Transverse colon (tissue), 4 donors: ENCODE measurements around the gene CLBA1. TPM values are rescaled to one million over a fixed set of nuclear protein-coding genes. Genes with fewer than 3 reads are reported as not detected.

ENCODE experiments used
- DNase-seq: peaks from one replicate; pipeline ENCODE4 v3.0.0-alpha.2; 2019
- H3K27ac ChIP-seq, 4 donors: fragments of 200-600 bp; sonication (generic); 2 replicates each; pipeline ENCODE4 v1.5.1; 2016 to 2018; ENCODE audit warnings: inconsistent platforms in 4 of 4
- H3K27me3 ChIP-seq: fragments of 200-600 bp; sonication (generic); 2 replicates; pipeline ENCODE4 v1.5.1; 2017; ENCODE audit warnings: inconsistent platforms
- H3K36me3 ChIP-seq, 4 donors: fragments of 200-600 bp; sonication (generic); 2 replicates each; pipeline ENCODE4 v1.5.1; 2017 to 2019; ENCODE audit warnings: inconsistent platforms in 4 of 4
- H3K4me1 ChIP-seq, 4 donors: fragments of 200-600 bp; sonication (generic); 2 replicates each; pipeline ENCODE4 v1.5.1; 2017 to 2020; ENCODE audit warnings: inconsistent platforms in 4 of 4
- H3K4me3 ChIP-seq, 4 donors: fragments of 200-600 bp; sonication (generic); 1 replicate in 1 of 4; 2 replicates in 3 of 4; pipeline versions ENCODE4 v1.5.1 to v1.6.1; 2017 to 2019; ENCODE audit warnings: inconsistent platforms in 4 of 4
- H3K9me3 ChIP-seq, 2 donors: fragments of 200-600 bp; sonication (generic); 2 replicates each; pipeline ENCODE4 v1.5.1; 2017 to 2019; ENCODE audit warnings: inconsistent platforms in 2 of 2
- EP300 ChIP-seq: sonication (generic); formaldehyde crosslinking; IDR thresholded peaks from one replicate; pipeline ENCODE4 v1.6.1; 2017; ENCODE audit warnings: antibody characterized with exemption, low read depth
- POLR2A ChIP-seq: fragments of 450-650 bp; IDR thresholded peaks from one replicate; pipeline ENCODE4 v1.6.1; 2016; ENCODE audit warnings: antibody characterized with exemption, mild to moderate bottlenecking, moderate library complexity
- POLR2AphosphoS5 ChIP-seq, 3 donors: sonication (generic); formaldehyde crosslinking; IDR thresholded peaks; one replicate each; pipeline ENCODE4 v1.6.1; 2016; ENCODE audit warnings: antibody characterized with exemption in 3 of 3
- WGBS, 2 donors: methylation state at CpG; one replicate each; pipeline ENCODE4 v1.1.5; 2018; ENCODE audit warnings: low coverage in 1 of 2; 5-methylcytosine and 5-hydroxymethylcytosine counted together
- in situ Hi-C, 4 donors: fragments of 200-750 bp; cut with MboI; loops; one replicate each; pipeline versions ENCODE4 v1.15.0 to v1.15.1; 2017; ENCODE audit warnings: low sequenced_read_pairs in 3 of 4, low pct_ligation_motif_present in 1 of 4, low pct_unique_long_range_greater_than_20kb in 1 of 4
- intact Hi-C: fragments of 100-400 bp; cut with DNase I; formaldehyde crosslinking; loops from one replicate; pipeline ENCODE4 v1.15.1; 2023; ENCODE audit warnings: low total_unique reads
- total RNA-seq, 4 donors: library from RNA; depleted of rRNA; stranded (reverse); fragments of >200 nt; gene quantifications; one replicate each; pipeline ENCODE4 v1.1.0, GENCODE V29; 2016
- TF ChIP-seq, protein P1 (sequence below), 5 experiments: fragments of 200-600 bp in 3 of 5; fragments of 450-650 bp in 2 of 5; sonication (generic) in 3 of 5; IDR thresholded peaks; 1 replicate in 2 of 5; 2 replicates in 3 of 5; pipeline ENCODE4 v1.5.1; 2016 to 2017; ENCODE audit warnings: antibody characterized with exemption in 5 of 5, inconsistent platforms in 3 of 5, mild to moderate bottlenecking in 2 of 5, moderate library complexity in 1 of 5

CLBA1 gene
- total RNA-seq, 4 donors from 2014 or later: 0.40 to 6.7 (median 5.3) TPM

GRCh38 chr14:104993808-104994591 is 8.4 kb downstream of the CLBA1 start:
- no peaks in the 10 kb centered on the region for H3K9me3 ChIP-seq
- H3K27ac ChIP-seq: no peak overlapping the region
- no peak overlapping the region for H3K4me3 ChIP-seq
- H3K36me3 ChIP-seq: no peaks in the 10 kb centered on the region
- TF ChIP-seq POLR2A (no peak), EP300 (no peak), POLR2AphosphoS5 (IDR thresholded peaks at IDR 0.05) (no peak)
- TF ChIP-seq, protein P1, sequence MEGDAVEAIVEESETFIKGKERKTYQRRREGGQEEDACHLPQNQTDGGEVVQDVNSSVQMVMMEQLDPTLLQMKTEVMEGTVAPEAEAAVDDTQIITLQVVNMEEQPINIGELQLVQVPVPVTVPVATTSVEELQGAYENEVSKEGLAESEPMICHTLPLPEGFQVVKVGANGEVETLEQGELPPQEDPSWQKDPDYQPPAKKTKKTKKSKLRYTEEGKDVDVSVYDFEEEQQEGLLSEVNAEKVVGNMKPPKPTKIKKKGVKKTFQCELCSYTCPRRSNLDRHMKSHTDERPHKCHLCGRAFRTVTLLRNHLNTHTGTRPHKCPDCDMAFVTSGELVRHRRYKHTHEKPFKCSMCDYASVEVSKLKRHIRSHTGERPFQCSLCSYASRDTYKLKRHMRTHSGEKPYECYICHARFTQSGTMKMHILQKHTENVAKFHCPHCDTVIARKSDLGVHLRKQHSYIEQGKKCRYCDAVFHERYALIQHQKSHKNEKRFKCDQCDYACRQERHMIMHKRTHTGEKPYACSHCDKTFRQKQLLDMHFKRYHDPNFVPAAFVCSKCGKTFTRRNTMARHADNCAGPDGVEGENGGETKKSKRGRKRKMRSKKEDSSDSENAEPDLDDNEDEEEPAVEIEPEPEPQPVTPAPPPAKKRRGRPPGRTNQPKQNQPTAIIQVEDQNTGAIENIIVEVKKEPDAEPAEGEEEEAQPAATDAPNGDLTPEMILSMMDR (IDR thresholded peaks at IDR 0.05): no peak
- no peaks in the 10 kb centered on the region for H3K4me1 ChIP-seq
- DNase-seq: no peak
- intact Hi-C loops (no loop called here), in situ Hi-C loops (no loop called here)
- no peaks in the 10 kb centered on the region for H3K27me3 ChIP-seq
- WGBS, 2 donors: 85% methylated on average over 22 of the region's 22 CpGs; no CpG with 5 or more reads in 1 of the 2 donors

- no peaks in the 10 kb centered on the region for H3K9me3 ChIP-seq
- no peak overlapping the region for H3K27ac ChIP-seq
- no peak for DNase-seq
- H3K27me3 ChIP-seq: no peaks in the 10 kb centered on the region
- no peak overlapping the region for H3K4me3 ChIP-seq
- TF ChIP-seq EP300 (no peak), POLR2A (no peak), POLR2AphosphoS5 (IDR thresholded peaks at IDR 0.05) (no peak)
- TF ChIP-seq, protein P1 (IDR thresholded peaks at IDR 0.05): no peak
- no peaks in the 10 kb centered on the region for H3K36me3 ChIP-seq
- WGBS, 2 donors: 80 to 91% methylated on average over 2 to 6 of the region's 6 CpGs
- in situ Hi-C loops (no loop called here), intact Hi-C loops (no loop called here)
- no peaks in the 10 kb centered on the region for H3K4me1 ChIP-seq
Measured at GRCh38 chr14:104994978-104995377, 9.4 kb downstream of the CLBA1 start.

DNA sequence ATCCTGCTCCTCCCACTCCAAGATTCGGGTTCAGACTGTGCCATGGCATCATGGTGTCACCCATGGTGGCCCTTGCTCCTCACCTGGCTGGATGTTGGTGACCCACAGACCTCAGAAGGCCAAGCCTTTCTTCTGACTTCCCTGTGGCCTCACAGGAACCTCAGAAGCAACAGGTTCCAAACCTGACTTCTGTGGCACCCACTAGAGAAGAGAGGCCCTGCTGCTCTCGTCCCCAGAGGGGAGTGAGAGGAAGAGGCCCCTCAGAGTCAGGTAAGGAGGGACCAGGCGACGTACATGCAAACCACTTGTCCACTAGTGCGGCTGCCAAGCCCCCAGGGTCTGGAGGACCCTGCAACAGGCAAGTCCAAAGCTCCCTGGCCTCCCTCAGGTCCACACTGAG is 10.4 kb downstream of the CLBA1 start:
- no peaks in the 10 kb centered on the region for H3K9me3 ChIP-seq
- H3K4me1 ChIP-seq: no peaks in the 10 kb centered on the region
- TF ChIP-seq, protein P1 (IDR thresholded peaks at IDR 0.05): no peak
- TF ChIP-seq POLR2A: no peak
- TF ChIP-seq POLR2AphosphoS5 (IDR thresholded peaks at IDR 0.05): no peak
- TF ChIP-seq EP300: no peak
- DNase-seq: no peak
- intact Hi-C loops: no loop called here
- no peaks in the 10 kb centered on the region for H3K27me3 ChIP-seq
- H3K27ac ChIP-seq: no peak overlapping the region
- no peak overlapping the region for H3K4me3 ChIP-seq
- 40 to 83% methylated on average over 1 to 5 of the region's 5 CpGs for WGBS, 2 donors
- H3K36me3 ChIP-seq: no peaks in the 10 kb centered on the region
- in situ Hi-C loops: no loop called here

- Histone ChIP-seq H3K4me1 (no peaks in the 10 kb centered on the region), H3K27me3 (no peaks in the 10 kb centered on the region), H3K36me3 (no peaks in the 10 kb centered on the region), H3K9me3 (no peaks in the 10 kb centered on the region), H3K4me3 (no peak overlapping the region), H3K27ac (no peak overlapping the region)
- DNase-seq: no peak
- 93% methylated on average over 13 of the region's 13 CpGs; no CpG with 5 or more reads in 1 of the 2 donors for WGBS, 2 donors
- TF ChIP-seq POLR2A (no peak), POLR2AphosphoS5 (IDR thresholded peaks at IDR 0.05) (no peak), EP300 (no peak)
- TF ChIP-seq, protein P1 (IDR thresholded peaks at IDR 0.05): no peak
- in situ Hi-C loops: no loop called here
- intact Hi-C loops: no loop called here
Measured at GRCh38 chr14:104996483-104996882, 10.9 kb downstream of the CLBA1 start.
